Osteoblast (primary cell): Measurements from ENCODE around the gene TMPRSS3. TPM values are rescaled to one million over a fixed set of nuclear protein-coding genes. Genes with fewer than 3 reads are reported as not detected.
"Not testable (repeated sequence)": the region's sequence is repeated elsewhere in the genome, so short reads cannot be mapped to it uniquely, and the experiment has no call there.

Experiments used
- DNase-seq: peaks from one replicate; pipeline ENCODE4 v3.0.0; 2011; ENCODE audit warnings: low spot score, mixed read lengths; ENCODE audit not compliant: insufficient read length; ENCODE audit errors: missing footprints
- H2AFZ ChIP-seq: 2 replicates; pipeline ENCODE4 v1.6.0; 2011; ENCODE audit warnings: mild to moderate bottlenecking, low read length
- H3K27ac ChIP-seq: 2 replicates; pipeline ENCODE4 v1.5.1; 2011; ENCODE audit warnings: mild to moderate bottlenecking, low read depth, low read length, moderate library complexity
- H3K27me3 ChIP-seq: 2 replicates; pipeline ENCODE4 v1.6.0; 2012; ENCODE audit warnings: mild to moderate bottlenecking, control low read depth, inconsistent platforms, low read length, moderate library complexity; ENCODE audit not compliant: insufficient read depth
- H3K36me3 ChIP-seq: 2 replicates; pipeline ENCODE4 v1.5.1; 2011; ENCODE audit warnings: mild to moderate bottlenecking, low read length, control low read depth, moderate library complexity; ENCODE audit not compliant: insufficient read depth
- H3K4me1 ChIP-seq: 2 replicates; pipeline ENCODE4 v1.5.1; 2011; ENCODE audit warnings: mild to moderate bottlenecking, low read length, control low read depth, moderate library complexity; ENCODE audit not compliant: insufficient read depth
- H3K4me2 ChIP-seq: 2 replicates; pipeline ENCODE4 v1.6.0; 2011; ENCODE audit warnings: mild to moderate bottlenecking, low read length; ENCODE audit not compliant: insufficient read depth
- H3K4me3 ChIP-seq: fragments of 200-600 bp; sonication (generic); 3 replicates; pipeline ENCODE4 v1.5.1; 2012; ENCODE audit warnings: mild to moderate bottlenecking, low read length, inconsistent platforms; ENCODE audit not compliant: insufficient read depth
- H3K79me2 ChIP-seq: 2 replicates; pipeline ENCODE4 v1.6.0; 2012; ENCODE audit warnings: mild to moderate bottlenecking, low read length, control low read depth, inconsistent platforms; ENCODE audit not compliant: insufficient read depth
- H3K9me3 ChIP-seq: 2 replicates; pipeline ENCODE4 v1.5.1; 2011; ENCODE audit warnings: low read depth, low read length, control low read depth
- H4K20me1 ChIP-seq: 2 replicates; pipeline ENCODE4 v1.6.0; 2012; ENCODE audit warnings: mild to moderate bottlenecking, low read length, control low read depth; ENCODE audit not compliant: insufficient read depth
- total RNA-seq: library from RNA; depleted of rRNA; stranded (reverse); fragments of >200 nt; gene quantifications from 2 replicates; pipeline ENCODE4 v1.2.3, GENCODE V29; 2012
- TF ChIP-seq, protein P1 (sequence below): IDR thresholded peaks from 2 replicates; pipeline ENCODE4 v1.5.1; 2011; ENCODE audit warnings: mild to moderate bottlenecking, low read depth, low read length, moderate library complexity; ENCODE audit errors: extremely low read depth

The TMPRSS3 gene
- total RNA-seq, 1 donor = not detected

DNA sequence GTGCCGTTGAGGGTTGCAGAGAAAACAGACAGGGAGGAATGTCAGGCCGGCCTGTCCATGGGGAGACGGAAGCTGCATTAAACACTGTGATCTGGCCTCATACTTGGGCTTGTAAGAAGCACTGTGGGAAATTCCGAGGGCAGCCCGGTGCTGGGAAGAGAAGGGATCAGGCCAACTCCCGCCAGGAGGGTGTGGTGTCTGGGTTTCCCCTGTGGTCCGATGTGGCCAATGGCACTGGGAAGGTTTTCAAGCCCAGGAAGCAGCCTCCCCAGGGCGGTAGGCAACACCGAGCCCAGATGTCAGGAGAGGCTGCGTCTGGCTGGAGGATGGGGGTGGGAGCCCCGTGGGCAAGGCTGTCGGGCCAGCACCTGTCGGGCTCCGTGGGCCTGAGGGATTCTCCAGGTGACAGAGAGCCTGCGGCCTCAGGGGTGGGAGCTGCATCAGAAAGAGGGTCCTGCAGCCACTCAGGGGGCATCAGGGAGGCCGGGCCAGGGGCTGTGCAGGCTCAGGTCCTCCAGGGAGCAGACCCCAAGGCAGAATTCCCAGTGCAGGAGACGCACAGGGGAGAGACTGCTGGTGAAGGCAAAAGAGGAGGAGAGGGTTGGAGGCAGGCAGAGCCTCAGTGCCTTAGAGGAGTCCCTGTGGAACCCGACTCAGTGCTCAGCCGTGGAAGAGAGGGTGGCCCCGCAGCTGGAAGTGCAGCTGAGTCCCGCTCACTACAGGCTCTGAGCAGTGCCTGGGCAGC lies 16.2 kb upstream of the TMPRSS3 start:
- Histone ChIP-seq H3K4me1 (no peaks in the 10 kb centered on the region), H4K20me1 (no peaks in the 10 kb centered on the region), H3K79me2 (no peaks in the 10 kb centered on the region), H2AFZ (no peak overlapping the region), H3K9me3 (no peaks in the 10 kb centered on the region), H3K27me3 (peaks cover 8% of the 10 kb centered on the region), H3K4me3 (no peak overlapping the region), H3K36me3 (no peaks in the 10 kb centered on the region), H3K27ac (no peak overlapping the region), H3K4me2 (no peak overlapping the region)
- TF ChIP-seq, protein P1, sequence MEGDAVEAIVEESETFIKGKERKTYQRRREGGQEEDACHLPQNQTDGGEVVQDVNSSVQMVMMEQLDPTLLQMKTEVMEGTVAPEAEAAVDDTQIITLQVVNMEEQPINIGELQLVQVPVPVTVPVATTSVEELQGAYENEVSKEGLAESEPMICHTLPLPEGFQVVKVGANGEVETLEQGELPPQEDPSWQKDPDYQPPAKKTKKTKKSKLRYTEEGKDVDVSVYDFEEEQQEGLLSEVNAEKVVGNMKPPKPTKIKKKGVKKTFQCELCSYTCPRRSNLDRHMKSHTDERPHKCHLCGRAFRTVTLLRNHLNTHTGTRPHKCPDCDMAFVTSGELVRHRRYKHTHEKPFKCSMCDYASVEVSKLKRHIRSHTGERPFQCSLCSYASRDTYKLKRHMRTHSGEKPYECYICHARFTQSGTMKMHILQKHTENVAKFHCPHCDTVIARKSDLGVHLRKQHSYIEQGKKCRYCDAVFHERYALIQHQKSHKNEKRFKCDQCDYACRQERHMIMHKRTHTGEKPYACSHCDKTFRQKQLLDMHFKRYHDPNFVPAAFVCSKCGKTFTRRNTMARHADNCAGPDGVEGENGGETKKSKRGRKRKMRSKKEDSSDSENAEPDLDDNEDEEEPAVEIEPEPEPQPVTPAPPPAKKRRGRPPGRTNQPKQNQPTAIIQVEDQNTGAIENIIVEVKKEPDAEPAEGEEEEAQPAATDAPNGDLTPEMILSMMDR = no peak
- no peak for DNase-seq

DNA sequence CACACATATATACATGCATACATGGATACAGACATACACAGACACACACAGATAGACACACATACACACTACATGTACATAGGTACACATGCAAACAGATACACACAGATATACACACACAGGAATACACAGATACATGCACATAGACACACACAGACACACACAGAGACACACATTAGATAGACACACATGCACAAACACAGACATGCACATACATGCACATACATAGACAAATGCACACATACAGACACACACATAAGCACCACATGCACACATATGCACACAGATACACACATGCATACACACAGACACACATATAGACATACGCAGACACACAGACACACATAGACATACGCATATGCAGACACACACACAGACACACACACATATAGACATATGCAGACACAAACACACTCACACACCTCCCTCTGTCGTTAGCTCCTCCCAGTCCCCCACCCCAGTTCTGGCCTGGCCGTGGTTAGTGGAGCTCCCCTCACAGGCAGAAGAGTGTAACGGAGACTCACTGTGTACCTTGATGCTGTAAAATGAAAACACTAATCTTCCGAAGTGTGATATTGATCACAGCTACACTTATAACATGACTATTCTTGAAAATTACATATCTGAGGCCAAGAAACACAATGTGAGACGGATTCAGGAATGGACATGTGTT lies 15.5 kb upstream of the TMPRSS3 start:
- no peaks in the 10 kb centered on the region for H3K4me1 ChIP-seq
- TF ChIP-seq, protein P1 = no peak
- no peaks in the 10 kb centered on the region for H3K36me3 ChIP-seq

DNA sequence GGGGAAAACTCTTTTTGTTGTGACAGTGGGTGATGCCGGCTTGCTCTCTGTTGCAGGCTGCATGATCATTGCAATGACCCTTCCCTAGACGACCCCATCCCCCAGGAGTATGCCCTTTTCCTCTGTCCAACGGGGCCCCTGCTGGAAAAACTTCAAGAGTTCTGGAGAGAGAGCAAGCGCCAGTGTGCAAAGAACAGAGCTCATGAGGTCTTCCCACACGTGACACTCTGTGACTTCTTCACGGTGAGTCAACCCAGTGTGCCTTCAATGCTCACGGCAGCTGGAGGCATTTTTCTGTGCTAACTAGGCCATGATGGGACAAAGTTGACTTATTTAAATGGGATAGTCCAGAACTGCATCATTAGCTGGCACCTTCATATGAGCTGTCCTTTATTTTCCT lies 13.5 kb upstream of the TMPRSS3 start:
- TF ChIP-seq, protein P1 = no peak
- no peak overlapping the region for H3K27ac ChIP-seq

More for the DNA sequence above, 15.5 kb upstream of the TMPRSS3 start:
- no peaks in the 10 kb centered on the region for H4K20me1 ChIP-seq
- no peak overlapping the region for H2AFZ ChIP-seq
- H3K79me2 ChIP-seq = no peaks in the 10 kb centered on the region
- no peak overlapping the region for H3K4me2 ChIP-seq
- peaks cover 8% of the 10 kb centered on the region for H3K27me3 ChIP-seq
- H3K4me3 ChIP-seq = no peak overlapping the region
- H3K27ac ChIP-seq = no peak overlapping the region
- H3K9me3 ChIP-seq = no peaks in the 10 kb centered on the region
- DNase-seq = no peak

DNA sequence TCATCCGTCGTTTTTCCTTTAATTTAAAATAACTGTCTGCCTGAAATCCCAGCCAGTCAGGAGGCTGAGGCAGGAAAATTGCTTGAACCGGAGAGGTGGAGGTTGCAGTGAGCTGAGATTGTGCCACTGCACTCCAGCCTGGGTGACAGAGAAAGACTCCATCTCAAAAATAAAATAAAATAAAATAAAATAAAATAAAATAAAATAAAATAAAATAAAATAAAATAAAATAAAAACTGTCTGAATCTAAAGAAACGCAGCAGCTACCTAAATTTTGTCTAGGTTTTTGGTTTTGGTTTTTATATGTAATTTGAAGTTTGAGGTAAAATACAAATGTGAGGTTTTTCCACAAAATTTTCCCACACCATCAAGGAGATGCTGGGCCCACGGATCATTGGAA lies 12.9 kb upstream of the TMPRSS3 start:
- not testable (repeated sequence) for H3K27ac ChIP-seq, H3K36me3 ChIP-seq, H4K20me1 ChIP-seq, H3K27me3 ChIP-seq, DNase-seq, H3K4me2 ChIP-seq, H3K4me3 ChIP-seq, H3K79me2 ChIP-seq, H3K9me3 ChIP-seq, H2AFZ ChIP-seq, H3K4me1 ChIP-seq

More for the DNA sequence above, 13.5 kb upstream of the TMPRSS3 start:
- Histone ChIP-seq H3K4me3 (no peak overlapping the region), H3K36me3 (no peaks in the 10 kb centered on the region), H3K79me2 (no peaks in the 10 kb centered on the region), H3K4me2 (no peak overlapping the region), H4K20me1 (no peaks in the 10 kb centered on the region), H3K9me3 (no peaks in the 10 kb centered on the region), H3K4me1 (no peaks in the 10 kb centered on the region), H3K27me3 (peaks cover 8% of the 10 kb centered on the region), H2AFZ (no peak overlapping the region)
- no peak for DNase-seq
